ENCODE data around the gene ST6GALNAC3.

GRCh38 chr1:76374086-76374485 is 299.5 kb downstream of the ST6GALNAC3 start:
- TF ChIP-seq, protein P1, sequence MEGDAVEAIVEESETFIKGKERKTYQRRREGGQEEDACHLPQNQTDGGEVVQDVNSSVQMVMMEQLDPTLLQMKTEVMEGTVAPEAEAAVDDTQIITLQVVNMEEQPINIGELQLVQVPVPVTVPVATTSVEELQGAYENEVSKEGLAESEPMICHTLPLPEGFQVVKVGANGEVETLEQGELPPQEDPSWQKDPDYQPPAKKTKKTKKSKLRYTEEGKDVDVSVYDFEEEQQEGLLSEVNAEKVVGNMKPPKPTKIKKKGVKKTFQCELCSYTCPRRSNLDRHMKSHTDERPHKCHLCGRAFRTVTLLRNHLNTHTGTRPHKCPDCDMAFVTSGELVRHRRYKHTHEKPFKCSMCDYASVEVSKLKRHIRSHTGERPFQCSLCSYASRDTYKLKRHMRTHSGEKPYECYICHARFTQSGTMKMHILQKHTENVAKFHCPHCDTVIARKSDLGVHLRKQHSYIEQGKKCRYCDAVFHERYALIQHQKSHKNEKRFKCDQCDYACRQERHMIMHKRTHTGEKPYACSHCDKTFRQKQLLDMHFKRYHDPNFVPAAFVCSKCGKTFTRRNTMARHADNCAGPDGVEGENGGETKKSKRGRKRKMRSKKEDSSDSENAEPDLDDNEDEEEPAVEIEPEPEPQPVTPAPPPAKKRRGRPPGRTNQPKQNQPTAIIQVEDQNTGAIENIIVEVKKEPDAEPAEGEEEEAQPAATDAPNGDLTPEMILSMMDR (IDR thresholded peaks at IDR 0.05) = no peak
- TF ChIP-seq POLR2A (IDR thresholded peaks at IDR 0.05) = no peak

Data from heart left ventricle (tissue), 13 donors.